Astrocyte (in vitro differentiated cells and primary cell): Measurements from ENCODE around the gene VWA5B1. TPM values are rescaled to one million over a fixed set of nuclear protein-coding genes. Genes with fewer than 3 reads are reported as not detected.

Experiments
- DNase-seq: peaks from one replicate; pipeline ENCODE4 v3.0.0-alpha.2; 2010; ENCODE audit warnings: low read depth
- FAIRE-seq: peaks from 2 replicates; lab custom pipeline; 2011; peaks lifted over from hg19 to GRCh38; lab: Jason Lieb, UNC
- H2AFZ ChIP-seq: 2 replicates; pipeline ENCODE4 v1.6.0; 2012; ENCODE audit warnings: low read depth, low read length, inconsistent platforms
- H3K27ac ChIP-seq: 2 replicates; pipeline ENCODE4 v1.5.1; 2011; ENCODE audit warnings: low read depth, low read length, inconsistent platforms
- H3K27me3 ChIP-seq: 2 replicates; pipeline ENCODE4 v1.6.0; 2011; ENCODE audit warnings: low read length, inconsistent platforms; ENCODE audit not compliant: insufficient read depth
- H3K36me3 ChIP-seq: 2 replicates; pipeline ENCODE4 v1.5.1; 2011; ENCODE audit warnings: low read length, inconsistent platforms; ENCODE audit not compliant: insufficient read depth
- H3K4me1 ChIP-seq: 2 replicates; pipeline ENCODE4 v1.5.1; 2011; ENCODE audit warnings: low read length, inconsistent platforms; ENCODE audit not compliant: insufficient read depth
- H3K4me2 ChIP-seq: 2 replicates; pipeline ENCODE4 v1.6.0; 2012; ENCODE audit warnings: low read length, inconsistent platforms
- H3K4me3 ChIP-seq: 2 replicates; pipeline ENCODE4 v1.5.1; 2011; ENCODE audit warnings: low read depth, mild to moderate bottlenecking, low read length, inconsistent platforms; ENCODE audit not compliant: insufficient read depth
- H3K79me2 ChIP-seq: 2 replicates; pipeline ENCODE4 v1.6.0; 2012; ENCODE audit warnings: mild to moderate bottlenecking, low read length, inconsistent platforms; ENCODE audit not compliant: insufficient read depth
- H3K9ac ChIP-seq: 2 replicates; pipeline ENCODE4 v1.6.0; 2012; ENCODE audit warnings: mild to moderate bottlenecking, low read length, inconsistent platforms
- H3K9me3 ChIP-seq: 2 replicates; pipeline ENCODE4 v1.5.1; 2012; ENCODE audit warnings: low read depth, mild to moderate bottlenecking, low read length, inconsistent platforms; ENCODE audit not compliant: insufficient read depth
- H4K20me1 ChIP-seq: 2 replicates; pipeline ENCODE4 v1.6.0; 2012; ENCODE audit warnings: low read length, inconsistent platforms; ENCODE audit not compliant: insufficient read depth
- H3K27ac Mint-ChIP-seq: one replicate; pipeline ENCODE4 v1.8.0; 2021; ENCODE audit warnings: mild to moderate bottlenecking, mixed read lengths; ENCODE audit not compliant: unreplicated experiment
- H3K27me3 Mint-ChIP-seq: one replicate; pipeline ENCODE4 v1.8.0; 2021; ENCODE audit warnings: low read depth, mixed read lengths; ENCODE audit not compliant: unreplicated experiment
- H3K36me3 Mint-ChIP-seq: one replicate; pipeline ENCODE4 v1.8.0; 2021; ENCODE audit warnings: low read depth, mixed read lengths; ENCODE audit not compliant: unreplicated experiment
- H3K4me1 Mint-ChIP-seq: one replicate; pipeline ENCODE4 v1.8.0; 2021; ENCODE audit warnings: low read depth, mixed read lengths; ENCODE audit not compliant: unreplicated experiment
- H3K4me3 Mint-ChIP-seq: one replicate; pipeline ENCODE4 v1.8.0; 2021; ENCODE audit warnings: mild to moderate bottlenecking, moderate library complexity, mixed read lengths; ENCODE audit not compliant: unreplicated experiment
- H3K9me3 Mint-ChIP-seq: one replicate; pipeline ENCODE4 v1.8.0; 2021; ENCODE audit warnings: mild to moderate bottlenecking, mixed read lengths; ENCODE audit not compliant: unreplicated experiment
- EZH2 ChIP-seq: IDR thresholded peaks from 2 replicates; pipeline ENCODE4 v1.6.1; 2012; ENCODE audit warnings: mild to moderate bottlenecking, low read length, inconsistent platforms; ENCODE audit not compliant: insufficient read depth
- total RNA-seq: library from RNA; stranded (reverse); gene quantifications from 2 replicates; pipeline ENCODE4 v1.2.1, GENCODE V29; 2021
- TF ChIP-seq, protein P1 (sequence below): IDR thresholded peaks from 2 replicates; pipeline ENCODE4 v1.5.1; 2011; ENCODE audit warnings: low read depth, mild to moderate bottlenecking, inconsistent platforms, low read length, moderate library complexity; ENCODE audit not compliant: insufficient read depth

Gene VWA5B1
- total RNA-seq, 1 donor from 2014 or later: not detected

DNA sequence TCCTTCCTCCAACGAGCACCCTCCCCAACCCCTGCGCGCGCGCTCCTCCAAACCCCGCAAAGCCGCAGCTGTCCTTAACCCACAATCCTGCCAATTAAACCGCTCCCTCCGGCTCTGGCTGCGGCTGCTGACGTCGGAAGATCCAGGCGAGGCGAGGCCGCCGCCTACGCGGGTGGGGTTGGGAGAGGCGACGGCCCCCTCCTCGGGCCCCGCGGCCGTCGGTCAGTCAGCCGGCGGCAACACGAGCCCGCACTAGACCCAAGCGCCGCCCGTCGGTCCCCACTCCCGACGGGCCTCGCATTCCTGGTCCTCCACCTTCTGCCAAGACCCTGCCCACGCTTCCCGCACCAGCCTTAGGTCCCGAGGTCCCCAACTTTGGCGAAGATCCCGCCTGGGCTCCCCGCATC is 75.4 kb downstream of the VWA5B1 start:
- FAIRE-seq: no peak
- no peaks in the 10 kb centered on the region for H3K9me3 Mint-ChIP-seq
- Histone ChIP-seq H3K9ac (no peak overlapping the region), H3K36me3 (no peaks in the 10 kb centered on the region), H3K27me3 (peaks cover 33% of the 10 kb centered on the region), H2AFZ (no peak overlapping the region), H4K20me1 (no peaks in the 10 kb centered on the region), H3K27ac (no peak overlapping the region), H3K4me1 (peaks cover 9% of the 10 kb centered on the region), H3K79me2 (no peaks in the 10 kb centered on the region), H3K9me3 (no peaks in the 10 kb centered on the region), H3K4me3 (no peak overlapping the region), H3K4me2 (peak overlapping the region; percentile 83)
- peak; percentile 98 for TF ChIP-seq EZH2
- TF ChIP-seq, protein P1, sequence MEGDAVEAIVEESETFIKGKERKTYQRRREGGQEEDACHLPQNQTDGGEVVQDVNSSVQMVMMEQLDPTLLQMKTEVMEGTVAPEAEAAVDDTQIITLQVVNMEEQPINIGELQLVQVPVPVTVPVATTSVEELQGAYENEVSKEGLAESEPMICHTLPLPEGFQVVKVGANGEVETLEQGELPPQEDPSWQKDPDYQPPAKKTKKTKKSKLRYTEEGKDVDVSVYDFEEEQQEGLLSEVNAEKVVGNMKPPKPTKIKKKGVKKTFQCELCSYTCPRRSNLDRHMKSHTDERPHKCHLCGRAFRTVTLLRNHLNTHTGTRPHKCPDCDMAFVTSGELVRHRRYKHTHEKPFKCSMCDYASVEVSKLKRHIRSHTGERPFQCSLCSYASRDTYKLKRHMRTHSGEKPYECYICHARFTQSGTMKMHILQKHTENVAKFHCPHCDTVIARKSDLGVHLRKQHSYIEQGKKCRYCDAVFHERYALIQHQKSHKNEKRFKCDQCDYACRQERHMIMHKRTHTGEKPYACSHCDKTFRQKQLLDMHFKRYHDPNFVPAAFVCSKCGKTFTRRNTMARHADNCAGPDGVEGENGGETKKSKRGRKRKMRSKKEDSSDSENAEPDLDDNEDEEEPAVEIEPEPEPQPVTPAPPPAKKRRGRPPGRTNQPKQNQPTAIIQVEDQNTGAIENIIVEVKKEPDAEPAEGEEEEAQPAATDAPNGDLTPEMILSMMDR: no peak
- H3K36me3 Mint-ChIP-seq: no peaks in the 10 kb centered on the region
- DNase-seq: no peak
- peak overlapping the region; percentile 45 for H3K4me3 Mint-ChIP-seq
- peaks cover 2% of the 10 kb centered on the region for H3K4me1 Mint-ChIP-seq
- no peak overlapping the region for H3K27ac Mint-ChIP-seq
- peaks cover 74% of the 10 kb centered on the region for H3K27me3 Mint-ChIP-seq

GRCh38 chr1:20366463-20367115 is 75.9 kb downstream of the VWA5B1 start:
- Histone ChIP-seq H3K27me3 (peaks cover 33% of the 10 kb centered on the region), H4K20me1 (no peaks in the 10 kb centered on the region), H3K36me3 (no peaks in the 10 kb centered on the region), H2AFZ (peak overlapping the region; percentile 80), H3K79me2 (no peaks in the 10 kb centered on the region), H3K27ac (no peak overlapping the region), H3K9me3 (no peaks in the 10 kb centered on the region), H3K4me1 (peaks cover 5% of the 10 kb centered on the region), H3K4me2 (peak overlapping the region; percentile 83), H3K9ac (no peak overlapping the region), H3K4me3 (peak overlapping the region; percentile 23)
- peaks cover 2% of the 10 kb centered on the region for H3K4me1 Mint-ChIP-seq
- no peak overlapping the region for H3K27ac Mint-ChIP-seq
- H3K36me3 Mint-ChIP-seq: no peaks in the 10 kb centered on the region
- no peaks in the 10 kb centered on the region for H3K9me3 Mint-ChIP-seq
- peaks cover 76% of the 10 kb centered on the region for H3K27me3 Mint-ChIP-seq
- FAIRE-seq (no peak), DNase-seq (no peak)
- peak; percentile 95 for TF ChIP-seq EZH2
- TF ChIP-seq, protein P1: no peak
- peak overlapping the region; percentile 77 for H3K4me3 Mint-ChIP-seq

DNA sequence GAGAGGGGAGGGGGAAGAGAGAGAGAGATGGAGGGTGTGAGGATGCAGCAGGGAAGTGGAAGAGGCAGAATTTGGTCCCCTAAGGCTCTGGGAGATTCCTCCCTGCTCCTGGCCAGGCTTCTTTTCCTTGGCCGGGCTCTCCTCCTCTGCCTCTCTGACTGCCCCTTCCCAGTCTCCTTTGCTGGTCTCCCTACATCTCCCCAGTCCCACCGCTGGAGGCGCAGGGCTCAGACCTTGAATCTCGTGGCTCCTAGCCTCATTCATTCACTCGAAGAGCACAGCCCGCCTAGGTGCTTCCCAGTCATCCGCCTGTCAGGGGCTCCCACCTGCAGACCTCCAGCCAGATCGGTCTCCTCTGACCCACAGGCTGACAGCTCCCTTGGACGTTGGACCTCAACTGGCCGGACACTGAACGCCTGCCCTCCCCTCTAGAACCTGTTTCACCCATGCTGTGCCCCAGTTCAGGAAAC is 76.5 kb downstream of the VWA5B1 start:
- TF ChIP-seq, protein P1: peak; percentile 71
- no peak for TF ChIP-seq EZH2
- peaks cover 2% of the 10 kb centered on the region for H3K4me1 Mint-ChIP-seq
- H3K9ac ChIP-seq: no peak overlapping the region
- peak overlapping the region; percentile 23 for H3K4me3 ChIP-seq
- no peaks in the 10 kb centered on the region for H3K9me3 ChIP-seq
- H3K4me3 Mint-ChIP-seq: peak overlapping the region; percentile 77
- H4K20me1 ChIP-seq: no peaks in the 10 kb centered on the region
- peak overlapping the region; percentile 80 for H2AFZ ChIP-seq
- peaks cover 75% of the 10 kb centered on the region for H3K27me3 Mint-ChIP-seq
- H3K36me3 ChIP-seq: no peaks in the 10 kb centered on the region
- H3K9me3 Mint-ChIP-seq: no peaks in the 10 kb centered on the region
- no peaks in the 10 kb centered on the region for H3K79me2 ChIP-seq
- peaks cover 33% of the 10 kb centered on the region for H3K27me3 ChIP-seq
- DNase-seq (peak; percentile 42), FAIRE-seq (no peak)
- H3K27ac ChIP-seq: no peak overlapping the region
- peak overlapping the region; percentile 83 for H3K4me2 ChIP-seq
- no peaks in the 10 kb centered on the region for H3K36me3 Mint-ChIP-seq
- H3K27ac Mint-ChIP-seq: no peak overlapping the region
- H3K4me1 ChIP-seq: peaks cover 5% of the 10 kb centered on the region
